HL-60 (cell line): ENCODE results near the gene TMCO4.

Source experiments
- CTCF ChIP-seq: IDR thresholded peaks from one replicate; pipeline ENCODE4 v1.5.1; 2011; ENCODE audit warnings: low read length, control low read depth, inconsistent platforms; ENCODE audit not compliant: insufficient read depth
- POLR2AphosphoS5 ChIP-seq: IDR thresholded peaks from 2 replicates; pipeline ENCODE4 v1.6.1; 2012; ENCODE audit warnings: low read depth
- SPI1 ChIP-seq: IDR thresholded peaks from 2 replicates; pipeline ENCODE4 v1.6.1; 2012; ENCODE audit warnings: low read depth, mild to moderate bottlenecking, borderline replicate concordance

DNA sequence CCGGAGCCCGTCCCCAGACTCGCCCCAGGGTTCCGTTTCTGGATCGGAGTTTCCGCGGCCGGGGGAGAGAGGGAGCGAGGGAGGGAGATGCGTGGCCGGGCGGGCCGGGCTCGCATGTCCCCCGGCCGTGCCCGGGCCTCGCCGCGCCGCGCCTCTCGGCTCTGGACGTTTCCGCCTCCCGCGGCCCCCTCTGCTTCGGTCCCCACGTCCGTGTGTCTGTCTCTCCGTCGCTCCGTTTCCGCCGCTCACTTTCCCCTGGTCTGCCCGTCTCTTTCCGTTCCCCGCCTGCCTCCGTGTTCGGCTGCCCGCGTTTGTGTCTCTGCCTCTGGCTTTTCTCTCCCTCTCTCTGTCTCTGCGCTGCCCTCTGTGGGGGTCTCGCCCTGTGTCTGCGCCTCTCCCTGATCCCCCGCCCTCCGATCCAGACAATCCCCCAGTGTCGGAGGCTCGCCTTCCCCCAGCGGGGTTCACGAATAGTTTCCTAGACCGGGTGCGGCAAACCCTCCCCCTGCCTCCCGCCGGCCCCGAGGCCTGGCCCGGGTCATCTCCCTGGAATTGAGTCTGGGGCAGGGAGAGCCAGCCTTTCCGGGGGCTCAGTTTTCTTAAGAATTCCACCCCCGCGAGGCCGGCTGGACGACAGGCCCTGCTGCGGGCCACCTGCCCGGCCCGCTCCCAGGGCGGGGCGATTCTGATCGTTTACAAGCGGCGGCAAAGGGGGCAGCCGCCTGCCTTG, 154.9 kb downstream of the TMCO4 start:
- no peak for TF ChIP-seq CTCF
- TF ChIP-seq POLR2AphosphoS5, result no peak
- TF ChIP-seq SPI1, result no peak
